ENCODE results near the gene RND1. TPM values are rescaled to one million over a fixed set of nuclear protein-coding genes. Genes with fewer than 3 reads are reported as not detected.

RND1 gene
- total RNA-seq, 5 donors from 2014 or later (not counting 1 experiment from before 2014, with no cell fraction given): 2.6 to 10.5 (median 5.0) TPM

Other genes with a start within 250 kb of the RND1 start
- gene KANSL2, start 183.6 kb downstream of the RND1 start, total RNA-seq: 100 to 1,000 TPM in 2 of 5 donors, 10 to 100 TPM in 3; 64.1 to 118 (median 66.4) TPM
- gene CCNT1, start 149.2 kb downstream of the RND1 start, total RNA-seq: 100 to 1,000 TPM in 2 of 5 donors, 10 to 100 TPM in 3; 49.6 to 109 (median 57.7) TPM
- gene ADCY6, start 76.8 kb downstream of the RND1 start, total RNA-seq: under 1 TPM in 4 of 5 donors, not detected in 1; 0.10 to 0.76 (median 0.66) TPM
- gene CACNB3, start 47.4 kb downstream of the RND1 start, total RNA-seq: 10 to 100 TPM in 2 of 5 donors, 1 to 10 TPM in 3; 4.3 to 12.4 (median 8.9) TPM
- gene DDX23, start 13.7 kb downstream of the RND1 start, total RNA-seq: 100 to 1,000 TPM in 3 of 5 donors, 10 to 100 TPM in 2; 86.8 to 158 (median 144) TPM
- 10 to 100 TPM; 55.6 to 83.0 (median 68.1) TPM for gene FKBP11, start 59.6 kb upstream of the RND1 start, total RNA-seq
- 10 to 100 TPM; 63.6 to 82.9 (median 74.3) TPM for gene ARF3, start 91.6 kb upstream of the RND1 start, total RNA-seq
- 10 to 100 TPM in 1 of 5 donors, 1 to 10 TPM in 4; 5.3 to 15.7 (median 8.9) TPM for gene WNT10B, start 105.9 kb upstream of the RND1 start, total RNA-seq
- 1 to 10 TPM in 2 of 5 donors, under 1 TPM in 3; 0.47 to 2.6 (median 0.85) TPM for gene WNT1, start 112.5 kb upstream of the RND1 start, total RNA-seq
- gene DDN, start 133.5 kb upstream of the RND1 start, total RNA-seq: 1 to 10 TPM in 1 of 5 donors, under 1 TPM in 4; 0.09 to 1.3 (median 0.15) TPM
- gene PRKAG1, start 152.9 kb upstream of the RND1 start, total RNA-seq: 10 to 100 TPM; 42.5 to 54.6 (median 48.3) TPM
- 100 to 1,000 TPM; 135 to 161 (median 152) TPM for gene KMT2D, start 194.9 kb upstream of the RND1 start, total RNA-seq
- 1 to 10 TPM; 2.3 to 5.3 (median 2.5) TPM for gene RHEBL1, start 204.1 kb upstream of the RND1 start, total RNA-seq
- gene DHH, start 228.9 kb upstream of the RND1 start, total RNA-seq: under 1 TPM; 0.12 to 0.45 (median 0.38) TPM
- gene LMBR1L, start 245.0 kb upstream of the RND1 start, total RNA-seq: 100 to 1,000 TPM; 159 to 302 (median 224) TPM

Measured in T-cell (primary cell).